Activated CD8-positive, alpha-beta T cell treated with anti-CD3 and anti-CD28 coated beads for 36 hours (primary cell): ENCODE measurements around the gene GATD1. TPM values are rescaled to one million over a fixed set of nuclear protein-coding genes. Genes with fewer than 3 reads are reported as not detected.

Experiments
- ATAC-seq: fragments of 200-7000 bp; cut with Tn5 transposase; one replicate; pipeline ENCODE4 v1.10.0; 2021; ENCODE audit warnings: mild to moderate bottlenecking, moderate library complexity
- CTCF ChIA-PET: fragments of 350-600 bp; sonication (Branson Sonifier 250); formaldehyde crosslinking; loops from one replicate; lab custom pipeline; 2021; ENCODE audit warnings: antibody characterized with exemption; lab: Charles Lee
- POLR2A ChIA-PET: fragments of 350-600 bp; sonication (Branson Sonifier 250); formaldehyde crosslinking; loops from one replicate; lab custom pipeline; 2021; ENCODE audit warnings: antibody characterized with exemption; lab: Charles Lee
- DNase-seq: peaks from one replicate; pipeline ENCODE4 v3.0.0-alpha.2; 2020
- H3K27ac Mint-ChIP-seq: one replicate; pipeline ENCODE4 v1.8.0; 2021; ENCODE audit warnings: mild to moderate bottlenecking, mixed read lengths
- H3K27me3 Mint-ChIP-seq: one replicate; pipeline ENCODE4 v1.8.0; 2021; ENCODE audit warnings: mixed read lengths
- H3K36me3 Mint-ChIP-seq: one replicate; pipeline ENCODE4 v1.8.0; 2021; ENCODE audit warnings: low read depth, mixed read lengths
- H3K4me1 Mint-ChIP-seq: one replicate; pipeline ENCODE4 v1.8.0; 2021; ENCODE audit warnings: low read depth, mixed read lengths
- H3K4me3 Mint-ChIP-seq: one replicate; pipeline ENCODE4 v1.8.0; 2021; ENCODE audit warnings: mild to moderate bottlenecking, moderate library complexity, mixed read lengths
- H3K9me3 Mint-ChIP-seq: one replicate; pipeline ENCODE4 v1.8.0; 2021; ENCODE audit warnings: mixed read lengths
- intact Hi-C: fragments of 100-400 bp; cut with micrococcal nuclease; formaldehyde crosslinking; loops from one replicate; pipeline ENCODE4 v1.10.0; 2022
- total RNA-seq, 2 experiments: library from RNA; stranded (reverse); gene quantifications; one replicate each; pipeline ENCODE4 v1.2.3, GENCODE V29; 2021
- TF ChIP-seq, protein P1 (sequence below): fragments of 200-600 bp; IDR thresholded peaks from one replicate; pipeline ENCODE4 v1.8.0; 2022; ENCODE audit warnings: antibody characterized with exemption, mild to moderate bottlenecking

Gene GATD1
- total RNA-seq, 2 experiments from 2014 or later, result 45.8 to 48.8 TPM

DNA sequence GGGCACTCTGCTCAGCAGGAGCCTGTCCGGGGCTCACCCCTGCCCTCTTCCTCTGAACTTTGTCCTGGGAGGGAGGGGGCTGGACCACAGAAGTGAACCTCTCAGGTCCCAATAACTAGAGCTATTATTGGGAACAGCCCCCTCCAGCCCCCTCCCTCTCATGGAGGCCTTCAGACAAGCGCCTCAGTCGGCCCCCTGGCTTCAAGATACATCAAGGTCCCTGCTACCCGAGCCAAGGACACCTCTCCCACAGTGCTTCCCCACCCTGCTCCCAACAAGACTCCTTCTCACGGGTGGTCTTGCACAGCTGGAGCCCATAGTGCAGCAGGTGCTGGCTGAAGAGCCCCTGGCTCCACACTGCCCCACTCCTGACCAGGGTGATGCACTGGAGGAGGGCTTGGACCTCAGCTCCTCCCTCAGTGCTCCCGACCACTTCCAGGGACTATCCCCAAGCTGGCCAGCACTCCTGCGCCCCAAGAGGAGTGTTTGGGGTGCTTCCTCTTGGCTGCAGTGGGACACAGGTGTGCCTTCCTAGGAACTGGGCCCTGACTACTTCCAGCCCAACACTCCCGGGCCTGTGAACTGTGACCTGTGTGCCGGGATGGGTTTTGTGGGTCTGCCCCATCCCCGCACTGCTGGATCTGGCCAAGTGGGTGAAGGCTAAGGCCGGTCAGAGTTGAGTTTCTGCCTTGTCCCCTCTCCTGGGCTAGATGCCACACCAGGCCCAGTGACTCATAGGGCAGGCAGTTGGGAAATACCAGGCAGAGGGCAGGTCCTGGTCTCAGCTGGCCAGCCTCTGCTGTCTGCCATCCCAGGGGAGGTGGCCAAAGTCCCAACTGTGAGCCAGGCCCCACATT, 43.6 kb upstream of the GATD1 start:
- peaks cover 16% of the 10 kb centered on the region for H3K36me3 Mint-ChIP-seq

DNA sequence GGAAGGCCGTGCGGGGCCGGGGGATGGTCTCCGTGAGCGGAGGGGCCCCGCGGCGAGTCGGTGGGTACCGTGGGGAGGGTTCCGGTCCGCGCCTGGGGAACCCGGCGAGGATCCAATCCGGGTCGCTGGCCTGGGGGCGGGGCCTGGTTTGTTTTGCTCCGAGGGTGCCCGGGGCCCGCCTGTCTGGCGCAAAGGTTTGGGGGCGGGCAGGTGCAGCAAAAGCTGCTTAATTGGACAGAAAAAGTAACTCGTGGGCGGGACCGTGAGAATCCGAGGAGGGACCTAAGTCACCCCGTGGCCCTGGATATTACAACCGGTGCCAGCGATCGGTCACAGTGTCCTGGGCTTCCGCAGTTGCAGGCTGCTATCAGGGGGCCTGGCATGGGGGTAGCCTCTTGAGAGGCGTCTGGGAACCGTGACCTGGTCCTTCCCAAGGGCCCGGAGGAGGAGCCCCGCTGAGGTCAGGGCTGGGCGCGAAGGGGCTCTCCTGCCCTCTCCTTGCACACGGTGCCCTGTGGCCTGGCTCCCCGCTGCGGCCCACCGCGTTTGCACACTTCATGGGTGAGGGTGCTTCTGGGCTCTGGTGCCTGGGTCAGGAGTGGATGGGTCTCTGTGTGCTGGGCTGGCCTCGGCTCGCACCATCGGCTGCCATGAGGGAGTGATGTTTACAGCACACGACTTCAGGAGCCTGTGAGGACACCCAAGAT, 42.8 kb upstream of the GATD1 start:
- Mint-ChIP-seq H3K36me3 (peaks cover 13% of the 10 kb centered on the region), H3K27me3 (peaks cover 2% of the 10 kb centered on the region), H3K27ac (peak overlapping the region; percentile 64), H3K9me3 (no peaks in the 10 kb centered on the region), H3K4me3 (peak overlapping the region; percentile 73), H3K4me1 (peaks cover 10% of the 10 kb centered on the region)
- ChIA-PET CTCF (interaction anchor here (0.6 to 2.2 kb wide), 4 partner anchors 8 to 231 kb away, joined by 3 to 11 read pairs (median 3); partner anchors contain the start of gene CD151), POLR2A (interaction anchor here (1.2 to 15.6 kb wide), 6 partner anchors 9 to 24 kb away, joined by 3 to 273 read pairs (median 10); partner anchors contain the start of genes CD151, CRACR2B, POLR2L and RPLP2)
- intact Hi-C loops, result no loop called here
- TF ChIP-seq, protein P1, sequence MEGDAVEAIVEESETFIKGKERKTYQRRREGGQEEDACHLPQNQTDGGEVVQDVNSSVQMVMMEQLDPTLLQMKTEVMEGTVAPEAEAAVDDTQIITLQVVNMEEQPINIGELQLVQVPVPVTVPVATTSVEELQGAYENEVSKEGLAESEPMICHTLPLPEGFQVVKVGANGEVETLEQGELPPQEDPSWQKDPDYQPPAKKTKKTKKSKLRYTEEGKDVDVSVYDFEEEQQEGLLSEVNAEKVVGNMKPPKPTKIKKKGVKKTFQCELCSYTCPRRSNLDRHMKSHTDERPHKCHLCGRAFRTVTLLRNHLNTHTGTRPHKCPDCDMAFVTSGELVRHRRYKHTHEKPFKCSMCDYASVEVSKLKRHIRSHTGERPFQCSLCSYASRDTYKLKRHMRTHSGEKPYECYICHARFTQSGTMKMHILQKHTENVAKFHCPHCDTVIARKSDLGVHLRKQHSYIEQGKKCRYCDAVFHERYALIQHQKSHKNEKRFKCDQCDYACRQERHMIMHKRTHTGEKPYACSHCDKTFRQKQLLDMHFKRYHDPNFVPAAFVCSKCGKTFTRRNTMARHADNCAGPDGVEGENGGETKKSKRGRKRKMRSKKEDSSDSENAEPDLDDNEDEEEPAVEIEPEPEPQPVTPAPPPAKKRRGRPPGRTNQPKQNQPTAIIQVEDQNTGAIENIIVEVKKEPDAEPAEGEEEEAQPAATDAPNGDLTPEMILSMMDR, result no peak
- peak; percentile 97 for DNase-seq
- peak; percentile 78 for ATAC-seq

More for the DNA sequence above, 43.6 kb upstream of the GATD1 start:
- peaks cover 10% of the 10 kb centered on the region for H3K4me1 Mint-ChIP-seq
- TF ChIP-seq, protein P1, result no peak
- peaks cover 2% of the 10 kb centered on the region for H3K27me3 Mint-ChIP-seq
- CTCF ChIA-PET, result interaction anchor here (1.1 to 2.2 kb wide), 2 partner anchors 9 to 11 kb away, joined by 3 to 11 read pairs; partner anchors contain the start of gene CD151
- POLR2A ChIA-PET, result interaction anchor here (1.2 to 15.6 kb wide), 8 partner anchors 8 to 25 kb away, joined by 3 to 273 read pairs (median 6); partner anchors contain the start of genes CD151, CRACR2B, POLR2L and RPLP2
- intact Hi-C loops, result no loop called here
- DNase-seq (no peak), ATAC-seq (no peak)
- H3K27ac Mint-ChIP-seq, result no peak overlapping the region
- no peaks in the 10 kb centered on the region for H3K9me3 Mint-ChIP-seq
- H3K4me3 Mint-ChIP-seq, result peak overlapping the region; percentile 73

DNA sequence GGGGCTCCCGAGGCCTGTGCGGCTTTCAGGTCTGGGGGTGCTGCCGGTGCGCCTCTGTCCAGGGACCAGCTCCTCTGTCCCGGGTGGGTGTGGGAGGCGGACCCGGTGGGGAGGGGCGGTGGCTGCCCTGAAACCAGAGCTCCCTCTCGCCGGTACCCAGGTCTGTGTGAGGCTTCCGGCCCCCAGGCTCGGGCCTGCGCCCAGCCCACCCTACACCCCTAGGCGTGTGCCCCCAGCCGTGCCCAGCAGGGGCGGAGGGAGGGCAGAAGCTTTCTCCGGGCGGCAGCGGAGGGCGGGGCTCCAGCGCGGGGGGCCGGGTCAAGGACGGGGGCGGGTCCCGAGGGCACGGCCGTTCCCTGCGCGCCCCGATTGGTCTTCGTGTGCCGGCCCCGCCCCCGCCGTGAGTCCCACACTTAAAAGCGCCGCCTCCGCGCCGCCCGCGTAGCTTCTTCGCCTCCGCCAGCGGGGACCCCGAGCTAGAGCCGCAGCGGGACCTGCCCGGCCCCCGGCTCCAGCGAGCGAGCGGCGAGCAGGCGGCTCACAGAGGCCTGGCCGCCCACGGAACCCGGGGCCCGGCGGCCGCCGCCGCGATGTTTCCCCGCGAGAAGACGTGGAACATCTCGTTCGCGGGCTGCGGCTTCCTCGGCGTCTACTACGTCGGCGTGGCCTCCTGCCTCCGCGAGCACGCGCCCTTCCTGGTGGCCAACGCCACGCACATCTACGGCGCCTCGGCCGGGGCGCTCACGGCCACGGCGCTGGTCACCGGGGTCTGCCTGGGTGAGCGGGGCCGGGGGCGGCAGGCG, 42.0 kb upstream of the GATD1 start:
- intact Hi-C loops, result no loop called here
- ATAC-seq, result peak; percentile 85
- DNase-seq, result peak; percentile 94
- H3K27ac Mint-ChIP-seq, result peak overlapping the region; percentile 64
- H3K27me3 Mint-ChIP-seq, result no peaks in the 10 kb centered on the region
- peak overlapping the region; percentile 73 for H3K4me3 Mint-ChIP-seq
- ChIA-PET POLR2A (interaction anchor here (0.9 to 15.6 kb wide), 9 partner anchors 8 to 24 kb away, joined by 3 to 273 read pairs (median 4); partner anchors contain the start of genes CD151, CRACR2B, POLR2L and RPLP2), CTCF (interaction anchor here (0.6 to 2.2 kb wide), 7 partner anchors 8 to 232 kb away, joined by 3 to 11 read pairs (median 3); partner anchors contain the start of gene CD151)
- TF ChIP-seq, protein P1, result peak; percentile 56
- H3K9me3 Mint-ChIP-seq, result no peaks in the 10 kb centered on the region
- peaks cover 8% of the 10 kb centered on the region for H3K36me3 Mint-ChIP-seq
- H3K4me1 Mint-ChIP-seq, result peaks cover 10% of the 10 kb centered on the region

DNA sequence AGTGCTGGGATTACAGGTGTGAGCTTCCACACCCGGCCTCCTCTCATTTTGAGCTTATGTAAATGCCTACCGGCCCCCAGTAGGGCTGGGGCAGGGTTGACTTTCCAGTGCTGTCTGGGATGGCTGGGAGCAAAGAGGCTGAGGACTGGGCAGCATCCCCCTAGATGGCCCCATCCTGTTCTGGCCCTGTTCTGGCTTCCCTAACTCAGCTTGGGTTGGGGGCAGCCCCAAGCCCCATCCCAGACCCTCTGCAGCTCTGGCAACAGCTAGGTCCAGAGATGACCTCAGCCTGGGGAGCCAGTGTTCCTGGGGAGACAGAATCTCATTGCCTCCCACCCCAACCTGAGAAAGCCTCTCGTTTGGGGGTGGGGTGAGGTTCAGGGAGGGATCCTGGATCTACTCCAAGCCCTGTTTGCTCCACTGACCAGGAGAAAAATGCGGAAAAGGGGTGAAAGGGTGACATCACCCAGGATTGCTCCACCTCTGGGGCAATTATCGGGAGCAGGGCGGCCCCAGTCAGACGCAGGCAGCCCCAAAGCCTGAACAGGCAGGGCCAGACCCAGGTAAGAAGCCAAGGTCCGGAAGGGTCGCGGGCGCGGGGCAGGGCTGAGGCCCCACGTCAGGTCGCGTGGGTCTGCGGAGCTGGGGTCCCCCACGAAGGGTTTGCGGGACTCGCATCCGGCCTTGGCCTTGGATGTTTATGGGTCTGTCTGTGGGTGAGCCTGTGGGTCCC, 41.3 kb upstream of the GATD1 start, which contains the start of gene PNPLA2:
TSS of gene PNPLA2 (plus strand) at position 519 of the 733 bp plus-strand sequence. CDS start 805 bp downstream, outside the sequence.
- intact Hi-C loops, result no loop called here
- H3K36me3 Mint-ChIP-seq, result peaks cover 10% of the 10 kb centered on the region
- ChIA-PET CTCF (interaction anchor here (1.2 to 2.2 kb wide), 5 partner anchors 10 to 25 kb away, joined by 3 to 11 read pairs (median 3); partner anchors contain the start of gene CD151), POLR2A (interaction anchor here (0.9 to 15.6 kb wide), 8 partner anchors 7 to 22 kb away, joined by 3 to 273 read pairs (median 4); partner anchors contain the start of genes CD151, CRACR2B, POLR2L and RPLP2)
- H3K4me1 Mint-ChIP-seq, result peaks cover 10% of the 10 kb centered on the region
- ATAC-seq (no peak), DNase-seq (no peak)
- H3K27ac Mint-ChIP-seq, result peak within 1 kb of the TSS; percentile 64
- peak within 1 kb of the TSS; percentile 73 for H3K4me3 Mint-ChIP-seq
- TF ChIP-seq, protein P1, result no peak
- no peaks in the 10 kb centered on the region for H3K9me3 Mint-ChIP-seq
- H3K27me3 Mint-ChIP-seq, result no peaks in the 10 kb centered on the region
